ENCODE results near the gene SFXN5.

SFXN5 gene

GRCh38 chr2:73043929-73044832 is 27.3 kb downstream of the SFXN5 start:
- no peak for DNase-seq (ENCODE audit: low read depth)

- DNase-seq (ENCODE audit: low read depth) = no peak
These were observed 28.2 kb downstream of the SFXN5 start for GRCh38 chr2:73043276-73043675.

- DNase-seq (ENCODE audit: low read depth) = no peak
These were observed 33.4 kb downstream of the SFXN5 start for GRCh38 chr2:73037947-73038585.

GRCh38 chr2:73036766-73037165 is 34.7 kb downstream of the SFXN5 start:
- no peak for DNase-seq (ENCODE audit: low read depth)

GRCh38 chr2:73035899-73036711 is 35.4 kb downstream of the SFXN5 start:
- no peak for DNase-seq (ENCODE audit: low read depth)

- no peak for DNase-seq (ENCODE audit: low read depth)
These were observed 36.7 kb downstream of the SFXN5 start for GRCh38 chr2:73034661-73035375.

- DNase-seq (ENCODE audit: low read depth) = no peak
These were observed 37.6 kb downstream of the SFXN5 start for GRCh38 chr2:73033766-73034381.

- no peak for DNase-seq (ENCODE audit: low read depth)
These were observed 38.3 kb downstream of the SFXN5 start for GRCh38 chr2:73033142-73033765.

GRCh38 chr2:73032702-73033097 is 38.8 kb downstream of the SFXN5 start:
- no peak for DNase-seq (ENCODE audit: low read depth)

- no peak for DNase-seq (ENCODE audit: low read depth)
These were observed 39.5 kb downstream of the SFXN5 start for GRCh38 chr2:73031725-73032701.

GRCh38 chr2:73031095-73031678 is 40.3 kb downstream of the SFXN5 start:
- DNase-seq (ENCODE audit: low read depth) = no peak

GRCh38 chr2:73028841-73029240 is 42.7 kb downstream of the SFXN5 start:
- DNase-seq (ENCODE audit: low read depth) = no peak

- no peak for DNase-seq (ENCODE audit: low read depth)
These were observed 44.2 kb downstream of the SFXN5 start for GRCh38 chr2:73027340-73027739.

- no peak for DNase-seq (ENCODE audit: low read depth)
These were observed 48.0 kb downstream of the SFXN5 start for GRCh38 chr2:73023497-73023896.

- DNase-seq (ENCODE audit: low read depth) = no peak
These were observed 49.4 kb downstream of the SFXN5 start for GRCh38 chr2:73022024-73022568.

GRCh38 chr2:73021371-73022010 is 50.0 kb downstream of the SFXN5 start:
- no peak for DNase-seq (ENCODE audit: low read depth)

- DNase-seq (ENCODE audit: low read depth) = no peak
These were observed 50.7 kb downstream of the SFXN5 start for GRCh38 chr2:73020657-73021370.

- DNase-seq (ENCODE audit: low read depth) = no peak
These were observed 51.2 kb downstream of the SFXN5 start for GRCh38 chr2:73020306-73020656.

Data from activated T-helper 1 cell treated with Interleukin-2 at 50 U/mL for 16 hours (primary cell).